ENCODE data around the gene CPE. TPM values are rescaled to one million over a fixed set of nuclear protein-coding genes. Genes with fewer than 3 reads are reported as not detected.

CPE gene
- total RNA-seq, 4 donors from 2014 or later = 25.2 to 66.2 (median 41.9) TPM

DNA sequence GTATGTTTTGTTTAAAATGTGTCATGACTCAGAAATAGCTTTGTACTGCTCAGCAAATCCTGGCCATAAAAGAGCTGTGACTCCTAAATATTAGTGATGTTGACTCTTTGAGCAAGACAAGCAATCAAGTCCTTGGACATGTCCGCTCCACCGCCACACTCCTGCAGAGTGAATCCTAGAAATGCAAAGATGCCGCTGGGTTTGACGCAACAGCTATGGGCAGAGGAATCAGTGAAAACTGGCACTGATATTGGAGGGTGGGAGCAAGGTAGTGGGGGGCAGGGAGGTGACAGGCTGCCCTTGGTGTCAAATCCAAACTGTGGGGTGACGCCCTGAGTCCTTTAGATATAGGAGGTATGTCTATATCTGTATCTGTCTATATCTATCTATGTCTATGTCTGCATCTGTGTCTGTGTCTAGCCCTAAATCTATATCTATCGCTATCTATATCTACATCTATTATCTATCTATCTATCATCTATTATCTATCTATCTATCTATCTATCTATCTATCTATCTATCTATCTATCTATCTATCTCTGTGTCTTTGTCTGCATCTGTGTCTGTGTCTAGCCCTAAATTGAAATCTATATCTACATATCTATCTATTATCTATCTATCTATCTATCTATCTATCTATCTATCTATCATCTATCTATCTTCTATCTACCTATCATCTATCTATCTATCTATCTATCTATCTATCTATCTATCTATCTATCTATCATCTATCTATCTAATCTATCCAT lies 129.7 kb downstream of the CPE start:
- no peak for DNase-seq (ENCODE audit: low spot score in 2 of 2)
- H3K4me3 ChIP-seq (ENCODE audit: low read depth, poor library complexity, severe bottlenecking) = no peak overlapping the region
- intact Hi-C loops (cut with DNase I; ENCODE audit: low total_unique reads) = no loop called here
- TF ChIP-seq, protein P1, sequence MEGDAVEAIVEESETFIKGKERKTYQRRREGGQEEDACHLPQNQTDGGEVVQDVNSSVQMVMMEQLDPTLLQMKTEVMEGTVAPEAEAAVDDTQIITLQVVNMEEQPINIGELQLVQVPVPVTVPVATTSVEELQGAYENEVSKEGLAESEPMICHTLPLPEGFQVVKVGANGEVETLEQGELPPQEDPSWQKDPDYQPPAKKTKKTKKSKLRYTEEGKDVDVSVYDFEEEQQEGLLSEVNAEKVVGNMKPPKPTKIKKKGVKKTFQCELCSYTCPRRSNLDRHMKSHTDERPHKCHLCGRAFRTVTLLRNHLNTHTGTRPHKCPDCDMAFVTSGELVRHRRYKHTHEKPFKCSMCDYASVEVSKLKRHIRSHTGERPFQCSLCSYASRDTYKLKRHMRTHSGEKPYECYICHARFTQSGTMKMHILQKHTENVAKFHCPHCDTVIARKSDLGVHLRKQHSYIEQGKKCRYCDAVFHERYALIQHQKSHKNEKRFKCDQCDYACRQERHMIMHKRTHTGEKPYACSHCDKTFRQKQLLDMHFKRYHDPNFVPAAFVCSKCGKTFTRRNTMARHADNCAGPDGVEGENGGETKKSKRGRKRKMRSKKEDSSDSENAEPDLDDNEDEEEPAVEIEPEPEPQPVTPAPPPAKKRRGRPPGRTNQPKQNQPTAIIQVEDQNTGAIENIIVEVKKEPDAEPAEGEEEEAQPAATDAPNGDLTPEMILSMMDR (IDR thresholded peaks at IDR 0.05) = no peak
- TF ChIP-seq POLR2A (IDR thresholded peaks at IDR 0.05) = no peak
- 96 to 99% methylated on average over 6 of the region's 6 CpGs for WGBS, 2 donors

DNA sequence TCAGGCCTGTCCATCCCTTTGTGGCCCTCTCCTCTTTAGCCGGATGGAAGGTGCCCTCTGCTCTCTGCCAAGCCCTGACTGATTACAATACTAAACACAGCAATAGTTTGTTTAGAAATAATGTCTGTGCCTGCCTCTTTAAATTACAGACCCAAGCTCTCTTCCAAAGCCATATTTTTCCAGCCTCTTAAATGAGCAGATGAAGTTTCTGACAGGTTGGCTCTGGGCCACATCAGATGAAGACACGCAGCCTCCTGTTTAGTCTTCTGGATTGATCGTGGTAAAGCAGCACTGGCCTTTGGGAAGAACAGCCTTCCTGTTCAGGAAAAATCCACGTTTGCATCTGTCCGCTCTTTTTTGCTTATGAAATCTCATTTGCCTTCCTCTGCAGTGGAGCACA lies 133.6 kb downstream of the CPE start:
- no peak for DNase-seq (ENCODE audit: low spot score in 2 of 2)
- intact Hi-C loops (cut with DNase I; ENCODE audit: low total_unique reads) = no loop called here
- no peak overlapping the region for H3K4me3 ChIP-seq (ENCODE audit: low read depth, poor library complexity, severe bottlenecking)
- 29 to 41% methylated on average over 5 of the region's 5 CpGs for WGBS, 2 donors
- TF ChIP-seq, protein P1 (IDR thresholded peaks at IDR 0.05) = no peak
- no peak for TF ChIP-seq POLR2A (IDR thresholded peaks at IDR 0.05)

DNA sequence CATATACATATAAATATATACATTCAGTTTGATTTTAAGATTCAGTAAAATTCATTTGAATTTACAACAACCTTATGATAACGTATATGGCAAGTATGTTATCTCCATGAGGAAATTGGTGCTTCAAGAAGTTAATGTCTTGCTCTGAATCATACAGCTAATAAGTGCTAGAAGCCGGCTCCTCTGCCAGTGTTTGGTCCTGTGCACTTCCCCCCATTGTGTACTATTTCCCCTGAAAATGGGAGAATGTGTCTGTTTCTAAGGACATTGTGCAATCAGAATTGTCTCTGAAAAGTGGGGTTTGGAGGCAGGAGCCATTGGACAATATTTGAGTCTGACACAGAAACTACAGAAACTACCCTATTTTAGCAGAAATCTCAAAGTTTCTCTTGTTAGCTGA lies 135.9 kb downstream of the CPE start:
- intact Hi-C loops (cut with DNase I; ENCODE audit: low total_unique reads) = no loop called here
- 76 to 87% methylated on average over 2 of the region's 2 CpGs for WGBS, 2 donors
- no peak for TF ChIP-seq POLR2A (IDR thresholded peaks at IDR 0.05)
- TF ChIP-seq, protein P1 (IDR thresholded peaks at IDR 0.05) = no peak
- H3K4me3 ChIP-seq (ENCODE audit: low read depth, poor library complexity, severe bottlenecking) = no peak overlapping the region
- DNase-seq (ENCODE audit: low spot score in 2 of 2) = no peak

DNA sequence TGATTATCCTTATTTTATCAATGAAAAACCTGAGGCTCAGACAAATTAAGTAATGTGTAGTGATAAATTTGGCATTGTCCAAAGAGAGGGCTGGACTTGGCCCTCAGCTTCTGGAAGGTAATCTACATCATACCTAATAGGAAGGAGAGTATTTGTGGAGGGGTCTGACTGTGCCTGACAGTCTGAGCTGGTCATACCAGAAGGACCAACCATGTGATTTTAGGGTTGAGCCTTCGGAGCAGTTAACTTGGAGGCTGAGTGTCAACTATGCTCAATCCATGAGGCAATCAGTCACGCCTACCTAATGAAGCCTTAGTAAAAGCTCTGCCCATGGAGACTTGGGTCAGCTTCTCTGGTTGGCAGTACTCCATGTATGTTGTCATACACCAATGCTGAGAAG lies 136.4 kb downstream of the CPE start:
- DNase-seq (ENCODE audit: low spot score in 2 of 2) = no peak
- no peak overlapping the region for H3K4me3 ChIP-seq (ENCODE audit: low read depth, poor library complexity, severe bottlenecking)
- intact Hi-C loops (cut with DNase I; ENCODE audit: low total_unique reads) = no loop called here
- no peak for TF ChIP-seq POLR2A (IDR thresholded peaks at IDR 0.05)
- TF ChIP-seq, protein P1 (IDR thresholded peaks at IDR 0.05) = no peak
- WGBS, 2 donors = 70 to 86% methylated on average over 2 of the region's 2 CpGs

DNA sequence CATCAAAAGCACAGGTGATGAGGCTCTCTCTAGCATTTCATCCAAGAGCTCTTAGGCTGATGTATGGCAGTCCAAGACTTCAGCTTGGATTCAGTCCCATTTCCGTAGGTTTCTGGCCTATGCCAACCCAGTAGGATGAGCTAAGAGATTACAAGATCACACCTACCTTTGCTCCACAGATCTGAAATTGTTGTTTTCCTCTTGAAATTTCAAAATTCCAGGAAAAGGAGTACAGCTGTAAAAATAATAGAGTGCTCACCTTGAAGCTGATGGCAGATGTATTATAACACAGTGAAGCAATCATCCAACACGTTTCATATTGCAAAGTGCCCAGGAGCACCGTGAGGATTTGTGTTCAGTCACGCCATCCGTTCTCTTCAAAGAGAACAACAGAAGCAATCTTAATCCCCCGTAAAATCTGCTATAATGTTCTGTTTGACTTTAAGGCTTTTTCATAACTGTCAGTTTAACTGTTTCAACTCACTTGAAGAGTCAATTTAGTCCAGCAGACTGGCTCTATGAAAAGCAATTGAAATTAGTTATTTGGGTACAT lies 137.5 kb downstream of the CPE start:
- H3K4me3 ChIP-seq (ENCODE audit: low read depth, poor library complexity, severe bottlenecking) = no peak overlapping the region
- no peak for DNase-seq (ENCODE audit: low spot score in 2 of 2)
- 28 to 47% methylated on average over 6 of the region's 6 CpGs for WGBS, 2 donors
- TF ChIP-seq POLR2A (IDR thresholded peaks at IDR 0.05) = no peak
- TF ChIP-seq, protein P1 (IDR thresholded peaks at IDR 0.05) = no peak
- intact Hi-C loops (cut with DNase I; ENCODE audit: low total_unique reads) = no loop called here

Data from lower leg skin (tissue), 4 donors.